Activated naive CD8-positive, alpha-beta T cell treated with anti-CD3 and anti-CD28 coated beads for 36 hours (primary cell): Measurements from ENCODE around the gene CCDC90B. TPM values are rescaled to one million over a fixed set of nuclear protein-coding genes. Genes with fewer than 3 reads are reported as not detected.
"Not testable (repeated sequence)": the region's sequence is repeated elsewhere in the genome, so short reads cannot be mapped to it uniquely, and the experiment has no call there.

ENCODE experiments used
- DNase-seq: peaks from one replicate; pipeline ENCODE4 v3.0.0; 2021
- H3K27ac Mint-ChIP-seq: one replicate; pipeline ENCODE4 v1.8.0; 2022; ENCODE audit warnings: mild to moderate bottlenecking, moderate library complexity, mixed read lengths
- H3K27me3 Mint-ChIP-seq: one replicate; pipeline ENCODE4 v1.8.0; 2022; ENCODE audit warnings: mild to moderate bottlenecking, mixed read lengths
- H3K36me3 Mint-ChIP-seq: one replicate; pipeline ENCODE4 v1.8.0; 2021; ENCODE audit warnings: mild to moderate bottlenecking, mixed read lengths
- H3K4me1 Mint-ChIP-seq: one replicate; pipeline ENCODE4 v1.8.0; 2021; ENCODE audit warnings: mixed read lengths
- H3K4me3 Mint-ChIP-seq: one replicate; pipeline ENCODE4 v1.8.0; 2022; ENCODE audit warnings: mild to moderate bottlenecking, moderate library complexity, mixed read lengths
- H3K9me3 Mint-ChIP-seq: one replicate; pipeline ENCODE4 v1.8.0; 2022; ENCODE audit warnings: mixed read lengths
- total RNA-seq, 2 experiments: library from RNA; stranded (reverse); gene quantifications; one replicate each; pipeline ENCODE4 v1.2.3, GENCODE V29; 2021

CCDC90B gene
- total RNA-seq, 2 experiments from 2014 or later = 29.0 to 32.0 TPM

DNA sequence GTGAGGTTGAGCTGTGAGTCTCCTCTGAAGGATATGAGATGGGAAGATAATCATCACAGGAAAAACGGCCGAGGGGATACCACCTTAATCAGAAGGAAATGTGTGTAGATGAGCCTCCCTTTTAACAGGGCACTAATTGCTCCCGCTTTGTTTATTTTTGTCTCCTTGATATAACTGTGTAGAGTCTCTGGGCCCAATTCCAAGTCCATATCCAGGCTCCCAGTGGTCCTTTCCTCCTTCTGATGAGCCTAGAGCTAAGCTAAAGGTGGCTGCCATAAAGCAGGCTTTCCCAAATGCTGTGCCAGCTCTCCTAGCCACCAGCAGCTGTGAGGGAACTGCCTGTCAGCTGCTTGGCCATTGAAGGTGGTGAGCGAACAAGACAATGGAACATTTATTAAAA is 17.1 kb upstream of the CCDC90B start:
- Mint-ChIP-seq H3K36me3 (no peaks in the 10 kb centered on the region), H3K4me3 (no peak overlapping the region), H3K9me3 (no peaks in the 10 kb centered on the region), H3K27me3 (peaks cover 3% of the 10 kb centered on the region), H3K4me1 (no peaks in the 10 kb centered on the region), H3K27ac (no peak overlapping the region)
- DNase-seq = no peak

DNA sequence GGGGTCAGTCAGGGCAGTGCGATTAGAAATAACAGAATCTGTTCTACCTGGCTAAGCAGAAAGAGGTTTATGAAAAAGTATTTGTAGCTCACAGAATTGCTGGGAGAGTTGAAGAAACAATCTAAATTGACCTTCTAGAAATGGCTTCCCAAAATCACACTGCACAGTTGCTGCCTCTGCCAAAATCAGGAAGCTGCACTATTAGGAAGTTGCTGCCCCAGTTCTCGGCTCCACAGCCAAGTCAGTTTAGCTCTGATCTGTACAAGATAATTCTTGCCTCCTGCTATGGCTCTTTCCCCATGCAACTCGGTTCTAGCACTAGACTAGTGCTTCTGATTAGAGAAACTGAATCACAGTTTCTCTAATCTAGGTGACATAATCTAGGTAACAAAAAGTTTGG is 16.0 kb upstream of the CCDC90B start:
- no peak for DNase-seq
- Mint-ChIP-seq H3K9me3 (no peaks in the 10 kb centered on the region), H3K27ac (no peak overlapping the region), H3K4me3 (no peak overlapping the region), H3K4me1 (no peaks in the 10 kb centered on the region), H3K36me3 (no peaks in the 10 kb centered on the region), H3K27me3 (peaks cover 3% of the 10 kb centered on the region)

DNA sequence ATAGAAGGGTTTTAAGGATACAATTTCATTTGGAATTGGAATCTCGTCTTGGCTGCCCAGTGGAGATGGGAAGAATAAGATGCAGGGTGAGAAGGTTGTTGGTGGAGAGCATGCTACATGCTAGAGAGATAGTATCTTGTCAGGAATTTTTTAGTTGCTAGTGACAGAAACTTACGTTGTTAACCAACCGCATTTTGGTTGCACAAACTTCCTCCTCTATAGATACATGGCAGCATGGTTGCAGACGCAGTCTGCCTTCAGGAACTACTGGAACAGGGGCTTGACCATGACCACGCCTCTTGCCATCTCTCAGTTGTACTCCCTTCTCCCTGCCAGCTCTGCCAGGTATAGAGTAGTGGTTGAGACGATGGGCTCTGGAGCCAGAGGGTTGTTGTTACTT is 13.5 kb upstream of the CCDC90B start:
- Mint-ChIP-seq H3K27ac (no peak overlapping the region), H3K4me1 (no peaks in the 10 kb centered on the region), H3K4me3 (no peak overlapping the region), H3K9me3 (no peaks in the 10 kb centered on the region), H3K36me3 (no peaks in the 10 kb centered on the region), H3K27me3 (peaks cover 3% of the 10 kb centered on the region)
- no peak for DNase-seq

DNA sequence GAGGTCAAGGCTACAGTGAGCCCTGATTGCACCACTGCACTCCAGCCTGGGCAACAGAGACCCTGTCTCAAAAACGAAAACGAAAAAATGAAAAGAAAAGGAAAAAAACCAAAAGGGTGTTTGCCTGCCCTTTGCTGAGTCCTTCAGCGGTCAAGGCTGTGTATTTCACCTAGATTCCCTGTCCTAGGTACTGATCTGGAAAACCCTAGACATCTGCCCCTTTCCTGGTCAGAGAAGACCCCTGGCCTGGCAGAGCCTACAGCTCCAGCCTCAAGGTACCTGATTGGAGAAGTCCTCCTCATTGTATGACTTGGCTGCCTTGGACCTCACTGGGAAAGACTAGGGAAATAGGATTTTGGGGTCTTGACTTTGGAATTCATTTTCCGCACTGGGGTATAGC is 8.0 kb upstream of the CCDC90B start:
- Mint-ChIP-seq H3K36me3 (peaks cover 1% of the 10 kb centered on the region), H3K4me3 (no peak overlapping the region), H3K9me3 (no peaks in the 10 kb centered on the region), H3K27me3 (peaks cover 3% of the 10 kb centered on the region), H3K4me1 (peaks cover 4% of the 10 kb centered on the region), H3K27ac (no peak overlapping the region)
- DNase-seq = no peak

DNA sequence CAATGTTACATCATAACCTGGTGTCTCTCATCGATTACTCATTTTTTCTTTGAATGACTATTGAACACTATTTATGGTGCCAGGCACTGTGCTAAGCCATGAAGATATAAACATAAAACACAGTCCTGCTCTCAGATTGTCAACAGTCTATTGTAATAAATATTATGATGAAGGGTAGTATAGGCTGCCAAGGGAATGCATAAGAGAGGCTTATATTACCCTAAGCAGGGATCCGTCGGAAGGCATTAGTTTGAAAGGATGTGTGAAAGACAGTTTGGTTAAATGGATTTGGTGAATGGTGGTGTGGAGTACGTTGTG is 7.2 kb upstream of the CCDC90B start:
- H3K4me3 Mint-ChIP-seq = no peak overlapping the region
- no peak overlapping the region for H3K27ac Mint-ChIP-seq
- no peak for DNase-seq
- no peaks in the 10 kb centered on the region for H3K9me3 Mint-ChIP-seq
- peaks cover 4% of the 10 kb centered on the region for H3K4me1 Mint-ChIP-seq
- H3K36me3 Mint-ChIP-seq = peaks cover 1% of the 10 kb centered on the region
- peaks cover 7% of the 10 kb centered on the region for H3K27me3 Mint-ChIP-seq

DNA sequence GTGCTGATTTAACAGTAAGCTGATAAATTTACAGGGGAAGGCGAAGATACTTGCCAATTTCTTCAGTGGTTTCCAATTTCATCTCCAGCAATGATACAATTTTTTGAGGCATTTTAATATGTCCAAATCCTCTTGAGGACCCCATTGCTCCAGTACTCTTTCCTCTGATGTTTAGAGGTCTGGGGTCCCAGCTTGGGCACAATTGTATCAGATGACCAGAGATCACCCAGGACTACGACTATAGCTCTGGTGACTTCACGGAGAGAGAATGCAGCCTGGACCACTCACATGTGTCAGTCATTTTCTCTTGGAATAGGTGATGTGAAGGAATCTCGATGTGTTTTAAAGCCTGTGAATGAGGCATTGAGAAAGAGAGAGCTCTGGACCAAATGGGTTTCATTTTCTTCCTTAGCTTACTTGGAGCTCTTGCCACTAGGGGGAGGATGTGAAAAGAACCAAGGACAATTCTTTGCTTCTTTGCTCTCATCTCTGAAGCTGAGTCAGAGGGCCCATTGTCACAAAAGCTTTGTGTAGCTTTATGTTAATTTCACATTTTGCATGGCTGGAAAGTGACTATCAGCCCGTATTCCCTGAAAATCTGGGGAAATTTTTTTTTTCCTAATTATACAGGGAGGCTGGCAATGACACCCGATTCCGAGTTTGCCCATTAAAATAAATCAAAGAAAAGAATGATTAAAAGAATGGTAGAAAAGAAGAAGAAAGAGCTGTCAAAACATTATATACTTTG is 6.7 kb upstream of the CCDC90B start:
- H3K27ac Mint-ChIP-seq = no peak overlapping the region
- peak overlapping the region; percentile 19 for H3K4me3 Mint-ChIP-seq
- H3K27me3 Mint-ChIP-seq = peaks cover 8% of the 10 kb centered on the region
- H3K4me1 Mint-ChIP-seq = peaks cover 4% of the 10 kb centered on the region
- DNase-seq = peak; percentile 6
- H3K36me3 Mint-ChIP-seq = peaks cover 1% of the 10 kb centered on the region
- H3K9me3 Mint-ChIP-seq = no peaks in the 10 kb centered on the region

DNA sequence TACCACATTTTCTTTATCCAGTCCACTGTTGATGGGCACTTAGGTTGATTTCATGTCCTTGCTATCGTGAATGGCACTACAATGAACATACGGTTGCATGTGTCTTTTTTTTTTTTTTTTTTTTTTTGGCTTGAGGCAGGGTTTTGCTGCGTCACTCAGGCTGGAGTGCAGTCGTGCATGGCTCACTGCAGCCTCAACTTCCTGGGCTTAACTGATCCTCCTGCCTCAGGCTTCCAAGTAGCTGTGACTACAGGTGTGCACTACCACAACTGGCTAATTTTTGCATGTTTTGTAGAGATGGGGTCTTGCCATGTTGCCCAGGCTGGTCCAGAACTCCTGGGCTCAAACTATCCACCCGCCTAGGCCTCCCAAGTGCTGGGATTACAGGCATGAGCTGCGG is 1.5 kb upstream of the CCDC90B start:
- Mint-ChIP-seq H3K4me1 (peaks cover 25% of the 10 kb centered on the region), H3K27ac (no peak overlapping the region), H3K9me3 (peaks cover 4% of the 10 kb centered on the region), H3K36me3 (peaks cover 16% of the 10 kb centered on the region), H3K27me3 (peaks cover 8% of the 10 kb centered on the region), H3K4me3 (peak overlapping the region; percentile 34)
- DNase-seq = no peak

DNA sequence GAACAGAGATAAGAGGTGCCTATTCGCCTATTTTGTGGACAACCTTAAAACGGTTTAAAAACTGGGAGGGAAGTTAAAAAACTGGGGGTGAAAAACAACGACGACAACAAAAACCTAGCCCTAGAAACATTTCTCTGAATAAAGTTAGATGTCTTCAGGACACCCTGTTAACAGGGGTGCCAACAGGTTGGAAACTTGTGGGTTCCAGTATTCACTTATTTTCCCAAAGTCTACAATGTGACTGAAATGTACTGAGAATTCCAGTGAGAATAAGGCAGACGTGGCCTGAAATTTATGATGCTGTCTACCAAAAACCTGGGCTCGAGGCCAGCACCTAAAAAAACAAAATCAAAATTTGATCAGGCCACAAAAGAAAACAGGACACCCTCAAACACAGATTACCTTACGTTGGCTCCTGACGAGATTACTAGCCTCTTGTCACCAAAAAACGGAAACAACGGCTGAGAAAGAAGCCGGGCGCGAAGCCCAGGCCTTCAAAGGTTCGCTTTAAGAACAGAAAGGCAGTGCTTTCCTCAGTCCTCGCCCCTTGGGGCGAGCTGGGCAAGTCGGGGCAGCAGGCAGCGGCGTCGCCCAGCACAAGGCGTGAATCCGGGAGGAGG is 906 bp downstream of the CCDC90B start:
- peaks cover 39% of the 10 kb centered on the region for H3K4me1 Mint-ChIP-seq
- H3K4me3 Mint-ChIP-seq = peak overlapping the region; percentile 83
- peak overlapping the region; percentile 99 for H3K27ac Mint-ChIP-seq
- DNase-seq = no peak
- peaks cover 8% of the 10 kb centered on the region for H3K27me3 Mint-ChIP-seq
- H3K36me3 Mint-ChIP-seq = peaks cover 16% of the 10 kb centered on the region
- H3K9me3 Mint-ChIP-seq = peaks cover 4% of the 10 kb centered on the region

DNA sequence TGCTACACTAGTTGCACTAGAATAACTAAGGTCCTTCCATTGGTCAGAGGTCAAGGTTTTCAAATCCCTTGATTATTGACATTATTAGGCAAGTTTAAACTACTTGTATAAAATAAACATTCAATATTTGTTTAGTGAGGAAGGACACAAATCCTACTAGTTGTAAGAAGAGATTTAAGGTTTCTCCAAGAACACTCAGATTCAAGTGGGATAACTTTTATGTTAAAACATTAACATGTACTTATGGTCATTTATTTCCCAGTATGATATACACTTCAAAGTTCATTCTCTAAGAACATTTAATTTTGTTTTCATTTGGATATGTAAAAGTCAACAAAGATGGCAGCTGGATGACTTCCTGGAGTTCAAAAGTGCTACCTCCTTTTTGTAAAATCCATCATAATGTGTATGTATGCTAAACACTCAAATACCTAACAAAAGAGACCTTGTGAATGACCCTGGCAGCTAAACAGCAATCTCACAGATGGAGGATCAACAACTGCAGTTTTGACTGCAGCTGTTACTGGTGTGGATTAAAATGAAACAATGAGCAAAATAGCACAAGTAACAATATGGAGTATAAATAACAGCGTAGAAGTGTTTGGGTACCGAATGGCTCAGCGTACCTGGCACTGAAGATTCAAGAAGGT is 1.5 kb downstream of the CCDC90B start:
- Mint-ChIP-seq H3K9me3 (peaks cover 4% of the 10 kb centered on the region), H3K36me3 (peaks cover 19% of the 10 kb centered on the region), H3K27ac (peak overlapping the region; percentile 99), H3K4me1 (peaks cover 41% of the 10 kb centered on the region), H3K4me3 (peak overlapping the region; percentile 83), H3K27me3 (peaks cover 8% of the 10 kb centered on the region)
- DNase-seq = no peak

DNA sequence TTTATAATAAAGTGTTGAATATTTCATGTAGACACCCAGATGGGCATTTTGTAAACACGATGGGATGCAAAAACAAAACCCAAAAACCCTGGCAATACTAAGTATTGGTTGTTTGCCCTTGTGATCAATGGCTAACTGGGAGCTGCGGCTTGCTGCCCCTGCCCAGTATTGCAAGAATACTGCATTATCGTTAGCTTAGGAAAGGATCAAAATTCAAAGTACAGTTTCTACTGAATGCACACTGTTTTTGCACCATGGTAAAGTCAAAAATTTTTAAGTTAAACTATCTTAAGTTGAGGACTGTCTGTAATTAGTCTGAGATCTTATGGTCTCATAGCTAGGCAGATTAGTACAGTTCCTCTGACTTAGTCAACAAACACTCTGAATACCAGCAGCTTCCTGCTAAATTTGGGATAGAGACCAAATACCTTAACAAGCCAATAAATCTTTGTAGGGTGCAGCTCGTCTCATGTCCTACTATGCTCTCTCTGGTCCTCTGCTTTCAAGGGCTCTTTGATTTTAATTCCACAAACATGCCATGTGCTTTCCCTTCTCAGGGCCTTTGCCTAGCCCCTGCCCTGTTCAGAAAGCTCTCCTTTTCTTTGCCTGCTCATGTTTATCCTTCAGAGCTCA is 4.0 kb downstream of the CCDC90B start:
- Mint-ChIP-seq H3K9me3 (peaks cover 4% of the 10 kb centered on the region), H3K27me3 (no peaks in the 10 kb centered on the region), H3K27ac (no peak overlapping the region), H3K36me3 (peaks cover 18% of the 10 kb centered on the region), H3K4me3 (no peak overlapping the region), H3K4me1 (peaks cover 41% of the 10 kb centered on the region)
- DNase-seq = no peak

DNA sequence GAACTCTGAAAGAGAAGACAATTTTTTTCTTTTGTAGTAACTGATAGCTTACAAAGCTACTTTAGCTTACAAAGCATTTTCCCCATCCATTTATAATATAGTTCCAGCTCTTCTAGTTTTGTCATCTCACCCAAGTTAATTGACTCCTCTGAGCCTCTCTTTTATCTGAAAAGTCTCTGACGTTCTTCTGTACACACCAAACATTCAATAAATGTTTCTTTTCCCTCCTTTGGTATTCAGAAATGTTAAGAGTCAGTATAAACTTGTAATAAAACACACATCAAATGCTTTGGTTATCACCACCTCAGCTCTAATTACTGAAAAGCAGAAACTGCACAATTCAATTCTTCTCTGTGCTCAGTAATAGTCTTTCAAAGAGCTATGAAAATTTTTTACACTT is 5.9 kb downstream of the CCDC90B start:
- Mint-ChIP-seq H3K4me3 (no peak overlapping the region), H3K4me1 (peaks cover 36% of the 10 kb centered on the region), H3K36me3 (peaks cover 15% of the 10 kb centered on the region), H3K27me3 (no peaks in the 10 kb centered on the region), H3K27ac (no peak overlapping the region), H3K9me3 (no peaks in the 10 kb centered on the region)
- DNase-seq = no peak

DNA sequence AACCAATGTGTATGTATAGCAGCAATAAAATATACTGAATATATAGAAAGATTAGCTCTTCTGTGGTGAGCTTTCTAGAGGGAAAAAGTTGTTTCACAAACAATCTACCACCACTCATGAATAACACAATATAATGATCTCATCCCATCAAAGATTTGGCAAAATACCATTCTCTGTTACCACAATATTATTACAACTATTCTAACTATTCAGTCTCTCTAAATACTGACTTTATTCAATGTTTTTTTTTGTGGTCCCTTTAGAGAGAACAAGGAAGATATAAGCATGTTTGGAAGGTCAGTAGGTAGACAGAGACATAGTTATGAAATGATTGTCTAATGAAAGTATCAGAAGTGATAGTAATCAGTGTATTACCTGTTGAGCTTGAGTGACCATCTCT is 7.8 kb downstream of the CCDC90B start:
- no peak for DNase-seq
- Mint-ChIP-seq H3K4me3 (no peak overlapping the region), H3K36me3 (peaks cover 5% of the 10 kb centered on the region), H3K27me3 (no peaks in the 10 kb centered on the region), H3K9me3 (no peaks in the 10 kb centered on the region), H3K27ac (no peak overlapping the region), H3K4me1 (peaks cover 22% of the 10 kb centered on the region)

DNA sequence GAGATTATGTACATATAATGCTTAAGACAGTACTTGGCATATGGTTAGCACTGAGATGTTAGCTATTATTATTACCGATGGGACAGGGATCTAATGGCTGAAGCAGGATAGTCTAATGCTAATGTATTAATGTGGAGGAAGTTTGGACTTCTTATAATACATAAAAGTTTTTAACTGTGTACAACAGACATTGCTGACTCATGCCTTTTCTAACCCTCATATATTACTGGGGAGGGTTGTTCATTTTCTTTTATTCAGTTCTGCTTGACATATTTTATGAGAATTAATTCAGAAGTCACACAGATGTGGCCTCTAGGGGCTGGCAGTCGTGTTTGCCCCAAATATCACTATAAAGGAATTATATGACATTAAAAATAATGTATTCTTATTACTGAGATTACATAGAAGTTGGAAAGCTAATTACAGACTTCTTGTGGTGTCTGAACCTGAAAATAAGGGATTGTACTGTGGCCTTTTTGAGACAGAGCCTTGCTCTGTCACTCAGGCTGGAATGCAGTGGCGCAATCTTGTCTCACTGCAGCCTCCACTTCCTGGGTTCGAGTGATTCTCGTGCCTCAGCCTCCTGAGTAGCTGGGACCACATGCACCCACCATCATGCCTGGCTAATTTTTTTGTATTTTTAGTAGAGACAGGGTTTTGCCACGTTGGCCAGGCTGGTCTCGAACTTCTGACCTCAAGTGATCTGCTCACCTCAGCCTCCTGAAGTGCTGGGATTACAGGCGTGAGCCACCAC is 10.1 kb downstream of the CCDC90B start:
- DNase-seq = no peak
- peaks cover 14% of the 10 kb centered on the region for H3K4me1 Mint-ChIP-seq
- H3K36me3 Mint-ChIP-seq = peaks cover 21% of the 10 kb centered on the region
- no peaks in the 10 kb centered on the region for H3K27me3 Mint-ChIP-seq
- no peak overlapping the region for H3K4me3 Mint-ChIP-seq
- peaks cover 4% of the 10 kb centered on the region for H3K9me3 Mint-ChIP-seq
- no peak overlapping the region for H3K27ac Mint-ChIP-seq

DNA sequence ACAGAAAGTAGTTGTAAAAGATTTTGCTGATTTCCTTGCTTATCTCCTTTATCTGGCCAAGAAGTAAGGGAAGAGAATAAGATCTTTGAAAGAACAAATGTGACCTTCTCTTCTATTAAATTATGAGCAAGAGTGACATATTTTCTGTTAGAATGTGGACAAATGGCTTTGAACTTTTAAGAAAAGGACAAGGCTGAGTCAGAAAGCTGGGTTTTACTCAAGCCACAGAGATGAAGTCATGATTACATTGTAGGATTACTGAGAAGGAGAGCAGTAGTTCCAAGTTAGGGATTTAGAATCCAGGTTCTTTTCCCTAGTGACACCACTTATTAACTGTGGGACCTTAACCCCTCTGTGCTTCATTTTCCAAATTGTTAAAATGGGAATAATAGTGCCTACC is 13.5 kb downstream of the CCDC90B start:
- H3K27ac Mint-ChIP-seq = peak overlapping the region; percentile 27
- H3K36me3 Mint-ChIP-seq = peaks cover 36% of the 10 kb centered on the region
- DNase-seq = no peak
- H3K4me3 Mint-ChIP-seq = no peak overlapping the region
- H3K27me3 Mint-ChIP-seq = no peaks in the 10 kb centered on the region
- peaks cover 4% of the 10 kb centered on the region for H3K9me3 Mint-ChIP-seq
- peaks cover 10% of the 10 kb centered on the region for H3K4me1 Mint-ChIP-seq

DNA sequence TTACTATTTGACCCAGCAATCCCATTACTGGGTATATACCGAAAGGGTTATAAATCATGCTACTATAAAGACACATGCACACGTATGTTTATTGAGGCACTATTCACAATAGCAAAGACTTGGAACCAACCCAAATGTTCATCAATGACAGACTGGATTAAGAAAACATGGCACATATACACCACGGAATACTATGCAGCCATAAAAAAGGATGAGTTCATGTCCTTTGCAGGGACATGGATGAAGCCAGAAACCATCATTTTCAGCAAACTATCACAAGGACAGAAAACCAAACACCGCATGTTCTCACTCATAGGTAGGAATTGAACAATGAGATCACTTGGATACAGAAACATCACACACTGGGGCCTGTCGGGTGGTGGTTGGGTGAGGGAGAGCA is 14.4 kb downstream of the CCDC90B start:
- H3K27me3 Mint-ChIP-seq, H3K4me1 Mint-ChIP-seq, H3K27ac Mint-ChIP-seq, DNase-seq, H3K9me3 Mint-ChIP-seq, H3K4me3 Mint-ChIP-seq: not testable (repeated sequence)
- H3K36me3 Mint-ChIP-seq = peaks cover 40% of the 10 kb centered on the region
